HG03280 (cell line): Measurements from ENCODE around the gene BHLHE23.

Source experiments
- ATAC-seq: cut with Tn5 transposase; IDR thresholded peaks from one replicate; pipeline ENCODE4 v1.9.1; 2021; ENCODE audit warnings: mild to moderate bottlenecking, moderate library complexity; ENCODE audit not compliant: unreplicated experiment

BHLHE23 gene

GRCh38 chr20:63009988-63010769 is 3.4 kb upstream of the BHLHE23 start:
- ATAC-seq = peak; percentile 65

GRCh38 chr20:63009045-63009961 is 2.5 kb upstream of the BHLHE23 start:
- ATAC-seq = peak; percentile 51

GRCh38 chr20:63008541-63009044 is 1.8 kb upstream of the BHLHE23 start:
- no peak for ATAC-seq

GRCh38 chr20:63007646-63008488 is 1.1 kb upstream of the BHLHE23 start:
- ATAC-seq = no peak

- ATAC-seq = no peak
Observed at GRCh38 chr20:63007360-63007645, 539 bp upstream of the BHLHE23 start.

- ATAC-seq = no peak
Observed at GRCh38 chr20:63005862-63006539, 763 bp downstream of the BHLHE23 start.

GRCh38 chr20:63005365-63005861 is 1.4 kb downstream of the BHLHE23 start:
- no peak for ATAC-seq

- no peak for ATAC-seq
Observed at GRCh38 chr20:63004607-63005364, 2.0 kb downstream of the BHLHE23 start.

GRCh38 chr20:63003546-63003945 is 3.2 kb downstream of the BHLHE23 start:
- no peak for ATAC-seq

- ATAC-seq = no peak
Observed at GRCh38 chr20:63002511-63002910, 4.3 kb downstream of the BHLHE23 start.

GRCh38 chr20:63000958-63001357 is 5.8 kb downstream of the BHLHE23 start:
- ATAC-seq = no peak

- no peak for ATAC-seq
Observed at GRCh38 chr20:63000036-63000435, 6.7 kb downstream of the BHLHE23 start.

- no peak for ATAC-seq
Observed at GRCh38 chr20:62999580-62999979, 7.2 kb downstream of the BHLHE23 start.

GRCh38 chr20:62998449-62998848 is 8.3 kb downstream of the BHLHE23 start:
- no peak for ATAC-seq

GRCh38 chr20:62997417-62998035 is 9.2 kb downstream of the BHLHE23 start:
- ATAC-seq = no peak

GRCh38 chr20:62996596-62996982 is 10.2 kb downstream of the BHLHE23 start:
- no peak for ATAC-seq

GRCh38 chr20:62995898-62996595 is 10.7 kb downstream of the BHLHE23 start:
- no peak for ATAC-seq

GRCh38 chr20:62995481-62995880 is 11.3 kb downstream of the BHLHE23 start:
- no peak for ATAC-seq
